HG03066 (cell line): ENCODE results near the gene GSG1.
"Not testable (repeated sequence)": the region's sequence is repeated elsewhere in the genome, so short reads cannot be mapped to it uniquely, and the experiment has no call there.

ENCODE experiments used
- ATAC-seq: cut with Tn5 transposase; IDR thresholded peaks from one replicate; pipeline ENCODE4 v1.9.1; 2021; ENCODE audit warnings: low read depth; ENCODE audit not compliant: unreplicated experiment

GSG1 gene

GRCh38 chr12:13066459-13066858, 37.0 kb downstream of the GSG1 start:
- no peak for ATAC-seq

- ATAC-seq, result no peak
Measured at GRCh38 chr12:13066014-13066413, 37.5 kb downstream of the GSG1 start.

DNA sequence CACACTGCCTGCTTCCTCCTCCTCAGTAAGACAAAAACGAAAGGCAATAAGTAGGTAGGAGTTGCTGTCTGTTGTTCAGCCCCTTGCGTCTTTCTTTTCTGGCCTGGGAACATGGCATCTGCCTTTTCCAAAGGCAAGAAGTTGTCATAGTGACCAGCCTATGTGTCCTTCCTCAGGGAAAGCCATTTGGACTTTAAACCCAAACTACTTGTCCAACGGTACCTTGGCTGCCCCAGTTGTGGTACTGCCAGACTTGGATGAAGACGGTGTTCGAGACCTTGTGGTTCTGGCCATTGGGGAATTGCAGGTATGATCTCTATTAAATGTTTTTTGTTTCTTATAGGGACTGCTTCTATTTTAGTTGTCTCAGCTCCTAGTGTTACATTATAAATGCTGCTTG, 40.8 kb downstream of the GSG1 start:
- ATAC-seq, result no peak

- ATAC-seq, result no peak
Measured at GRCh38 chr12:13061377-13061776, 42.1 kb downstream of the GSG1 start.

GRCh38 chr12:13060581-13060980, 42.9 kb downstream of the GSG1 start:
- ATAC-seq, result no peak

GRCh38 chr12:13053617-13054016, 49.9 kb downstream of the GSG1 start:
- ATAC-seq, result not testable (repeated sequence)

- ATAC-seq, result no peak
Measured at GRCh38 chr12:13052421-13052820, 51.0 kb downstream of the GSG1 start.

GRCh38 chr12:13049816-13050215, 53.7 kb downstream of the GSG1 start:
- ATAC-seq, result no peak

GRCh38 chr12:13046964-13047363, 56.5 kb downstream of the GSG1 start:
- ATAC-seq, result no peak

- no peak for ATAC-seq
Measured at GRCh38 chr12:13045816-13046215, 57.7 kb downstream of the GSG1 start.

GRCh38 chr12:13044906-13045299, 58.6 kb downstream of the GSG1 start:
- ATAC-seq, result no peak

- ATAC-seq, result peak; percentile 84
Measured at GRCh38 chr12:13044002-13044905, 59.2 kb downstream of the GSG1 start, which contains the start of gene FAM234B. Gene FAM234B, plus strand, starts transcription at chr12:13044381. Its CDS starts 23 bp downstream, at chr12:13044404.

DNA sequence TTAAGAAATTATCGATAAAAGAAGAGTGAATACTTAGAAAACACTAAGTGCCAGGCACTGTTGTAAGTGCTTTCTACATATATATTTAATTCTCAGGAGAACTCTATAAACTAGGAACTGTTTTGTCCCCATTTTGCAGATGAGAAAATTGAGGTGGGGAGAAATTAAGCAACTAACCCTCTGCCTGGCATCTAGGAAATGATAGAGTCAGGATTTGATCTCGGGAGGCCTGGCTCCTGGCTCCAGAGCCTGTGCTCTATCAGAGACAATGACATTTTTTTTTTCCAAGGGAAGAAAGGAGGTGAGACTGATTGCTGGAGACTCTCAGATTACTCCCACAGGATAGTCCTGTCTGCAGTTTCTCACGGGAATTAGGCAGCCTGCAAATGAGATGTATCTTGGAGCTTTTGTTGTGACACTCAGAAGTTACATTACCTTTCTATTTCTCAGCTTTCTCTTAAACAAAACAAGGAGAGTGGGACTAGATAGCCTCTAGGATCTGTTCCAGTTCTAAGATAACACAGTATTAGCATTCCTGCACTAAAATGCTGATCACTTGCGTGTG, 60.7 kb downstream of the GSG1 start:
- no peak for ATAC-seq

DNA sequence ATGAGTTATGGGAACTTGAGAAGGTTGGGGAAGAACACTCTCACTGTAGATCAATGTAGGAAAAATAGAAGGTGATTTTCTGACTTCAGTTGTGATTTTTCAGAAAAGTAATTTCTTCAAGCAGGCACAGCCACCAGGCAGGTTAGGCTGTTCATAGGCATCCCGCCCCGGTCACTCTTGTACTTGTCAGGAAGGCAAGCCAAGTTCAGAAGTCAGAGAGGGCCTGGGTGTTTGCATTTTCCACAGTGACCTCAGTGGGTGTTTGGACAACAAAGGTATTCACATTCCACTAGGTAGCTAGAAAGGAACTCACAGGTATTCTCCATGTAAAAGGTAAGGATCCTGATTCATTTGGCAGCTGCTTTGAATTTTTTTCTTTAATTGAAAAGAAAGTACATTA, 62.2 kb downstream of the GSG1 start:
- no peak for ATAC-seq

GRCh38 chr12:13039328-13039956, 64.0 kb downstream of the GSG1 start:
- no peak for ATAC-seq

DNA sequence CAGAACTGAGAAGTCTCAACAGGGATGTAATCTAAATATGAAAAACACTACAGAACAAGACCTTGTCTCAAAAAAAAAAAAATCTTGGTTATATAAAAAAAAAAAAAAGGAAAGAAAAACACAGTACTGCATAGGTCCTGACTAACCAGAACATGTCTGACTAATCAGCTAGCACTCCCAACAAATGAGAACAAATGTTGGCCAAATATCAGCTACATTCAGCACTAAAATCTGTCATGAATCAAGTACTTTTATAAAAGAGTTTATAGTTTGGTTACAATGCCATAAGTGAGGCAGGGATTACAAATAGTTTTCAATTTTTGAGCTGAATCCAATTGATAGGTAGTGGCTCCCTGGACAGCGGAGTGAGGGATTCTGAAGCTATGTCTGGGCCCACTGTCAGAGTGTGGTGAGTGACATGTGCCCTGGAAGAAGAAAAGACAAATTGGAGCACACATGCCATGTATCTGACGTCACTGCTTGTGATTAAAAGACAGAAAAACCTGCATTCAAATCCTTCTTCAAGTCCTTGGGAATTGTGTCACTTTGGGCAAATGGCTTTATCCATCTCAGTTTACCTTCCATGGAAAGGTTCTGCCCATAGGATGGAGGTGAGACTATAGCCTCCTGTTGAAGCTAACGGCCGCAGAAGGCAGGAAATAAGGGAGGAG, 64.8 kb downstream of the GSG1 start:
- ATAC-seq, result no peak

DNA sequence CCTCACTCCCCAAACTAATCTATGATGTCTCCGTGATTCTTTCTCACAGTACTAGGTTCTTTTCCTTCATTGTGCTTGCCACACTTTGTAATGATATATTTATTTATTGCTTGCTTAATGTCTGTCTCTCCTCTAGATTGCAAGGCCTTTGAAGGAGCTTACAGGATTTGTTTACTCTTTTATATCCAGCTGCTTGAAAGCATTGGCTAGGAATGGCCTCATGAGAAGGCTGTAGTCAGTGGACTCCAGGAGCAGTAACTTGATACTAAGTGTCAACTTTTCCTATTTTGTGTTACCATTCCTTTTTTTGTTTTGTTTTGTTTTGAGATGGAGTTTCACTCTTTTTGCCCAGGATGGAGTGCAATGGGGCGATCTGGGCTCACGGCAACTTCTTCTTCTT, 66.6 kb downstream of the GSG1 start:
- ATAC-seq, result no peak

GRCh38 chr12:13035335-13035734, 68.1 kb downstream of the GSG1 start:
- not testable (repeated sequence) for ATAC-seq
